GM19328 (cell line): Measurements from ENCODE around the gene ZNF436.
A peak's percentile ranks its signal among the peaks of the same experiment; 100 is the strongest.
"Not testable (repeated sequence)": the region's sequence is repeated elsewhere in the genome, so short reads cannot be mapped to it uniquely, and the experiment has no call there.

Experiments used
- ATAC-seq: cut with Tn5 transposase; IDR thresholded peaks from one replicate; pipeline ENCODE4 v1.9.1; 2021; ENCODE audit warnings: mild to moderate bottlenecking, moderate library complexity; ENCODE audit not compliant: unreplicated experiment

The ZNF436 gene

DNA sequence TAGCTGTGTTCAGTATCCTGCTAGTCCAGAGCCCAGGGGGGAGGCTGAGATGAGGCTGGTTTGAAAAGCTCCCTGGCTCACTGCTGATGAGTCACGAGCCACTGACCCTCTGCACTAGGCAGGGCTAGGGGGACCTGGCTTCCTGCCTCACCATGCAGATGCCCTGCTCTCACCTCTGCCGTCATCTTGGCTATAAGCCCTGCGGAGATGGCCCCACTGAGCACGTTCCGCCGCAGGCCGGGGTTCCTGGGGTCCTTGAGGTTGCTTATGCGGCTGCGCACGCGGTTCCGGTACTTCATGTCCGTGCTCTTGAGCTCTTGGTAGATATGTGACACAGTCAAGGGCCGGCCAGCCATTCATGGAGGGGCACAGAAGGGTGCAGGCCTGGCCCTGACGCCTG, 24.1 kb upstream of the ZNF436 start:
- no peak for ATAC-seq

DNA sequence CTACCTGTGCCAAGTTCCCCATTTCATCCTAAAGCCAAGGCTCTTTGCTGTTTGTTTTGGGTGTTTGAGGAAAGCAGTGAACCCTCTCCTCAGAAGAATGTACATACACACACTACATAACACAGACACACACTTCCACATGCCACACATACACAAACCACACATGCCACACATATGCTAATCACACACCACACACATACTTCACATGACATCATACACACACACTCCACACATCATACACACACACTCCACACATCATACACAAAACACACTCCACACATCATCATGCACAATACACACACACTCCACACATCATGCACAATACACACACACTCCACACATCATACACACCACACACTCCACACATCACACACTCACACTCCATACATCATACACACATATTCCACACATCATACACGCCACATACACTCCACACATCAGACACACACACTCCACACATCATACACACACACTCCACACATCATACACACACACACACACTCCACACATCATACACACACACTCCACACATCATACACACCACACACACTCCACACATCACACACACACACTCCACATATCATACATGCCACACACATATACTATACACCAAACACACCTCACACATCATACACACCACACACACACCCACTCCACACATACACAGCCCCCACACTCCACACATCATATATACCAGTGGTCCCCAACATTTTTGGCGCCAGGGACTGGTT, 22.7 kb upstream of the ZNF436 start:
- no peak for ATAC-seq

DNA sequence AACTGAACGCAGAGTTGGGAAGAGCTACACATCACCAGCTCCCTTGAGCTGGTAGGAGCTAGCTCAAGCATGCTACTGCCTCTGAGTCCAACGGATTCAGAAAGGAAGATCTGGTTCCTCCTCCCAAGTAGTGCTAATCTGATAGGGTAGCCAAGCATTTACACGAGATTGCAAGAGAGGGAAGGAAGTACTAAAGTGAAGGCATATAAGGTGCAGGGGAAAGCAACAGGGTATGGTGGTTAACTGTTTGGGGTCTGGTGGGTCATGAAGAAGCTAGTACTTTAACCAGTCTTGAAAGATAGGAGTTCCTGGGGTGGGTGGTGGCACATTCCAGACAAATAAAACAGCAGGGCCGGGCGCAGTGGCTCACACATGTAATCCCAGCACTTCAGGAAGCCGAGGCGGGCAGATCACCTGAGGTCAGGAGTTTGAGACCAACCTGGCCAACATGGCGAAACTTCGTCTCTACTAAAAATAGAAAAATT, 20.2 kb upstream of the ZNF436 start:
- ATAC-seq, result no peak

DNA sequence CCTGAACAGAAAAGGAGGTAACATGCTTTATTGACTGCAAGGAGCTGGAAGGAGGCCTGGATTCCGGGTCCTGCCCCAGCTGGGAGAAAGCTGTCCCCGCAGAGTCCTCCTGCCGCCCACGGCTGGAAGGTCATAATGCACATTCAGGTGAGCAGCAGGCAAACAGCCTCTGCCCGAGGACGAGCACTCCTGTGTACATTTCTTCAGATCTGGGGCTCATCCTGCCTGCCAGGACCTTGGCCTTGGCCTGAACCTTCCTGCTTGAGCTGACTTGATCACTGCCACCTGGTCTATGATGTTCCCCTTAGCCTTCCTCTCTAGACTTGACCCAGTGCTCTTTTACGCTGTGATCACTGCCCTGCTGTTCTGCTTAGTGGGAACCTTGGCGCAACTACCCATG, 17.9 kb upstream of the ZNF436 start:
- no peak for ATAC-seq

- no peak for ATAC-seq
Observed at GRCh38 chr1:23385119-23385621, 15.5 kb upstream of the ZNF436 start.

- ATAC-seq, result no peak
Observed at GRCh38 chr1:23384312-23385058, 14.8 kb upstream of the ZNF436 start.

- ATAC-seq, result no peak
Observed at GRCh38 chr1:23383577-23384311, 14.1 kb upstream of the ZNF436 start.

DNA sequence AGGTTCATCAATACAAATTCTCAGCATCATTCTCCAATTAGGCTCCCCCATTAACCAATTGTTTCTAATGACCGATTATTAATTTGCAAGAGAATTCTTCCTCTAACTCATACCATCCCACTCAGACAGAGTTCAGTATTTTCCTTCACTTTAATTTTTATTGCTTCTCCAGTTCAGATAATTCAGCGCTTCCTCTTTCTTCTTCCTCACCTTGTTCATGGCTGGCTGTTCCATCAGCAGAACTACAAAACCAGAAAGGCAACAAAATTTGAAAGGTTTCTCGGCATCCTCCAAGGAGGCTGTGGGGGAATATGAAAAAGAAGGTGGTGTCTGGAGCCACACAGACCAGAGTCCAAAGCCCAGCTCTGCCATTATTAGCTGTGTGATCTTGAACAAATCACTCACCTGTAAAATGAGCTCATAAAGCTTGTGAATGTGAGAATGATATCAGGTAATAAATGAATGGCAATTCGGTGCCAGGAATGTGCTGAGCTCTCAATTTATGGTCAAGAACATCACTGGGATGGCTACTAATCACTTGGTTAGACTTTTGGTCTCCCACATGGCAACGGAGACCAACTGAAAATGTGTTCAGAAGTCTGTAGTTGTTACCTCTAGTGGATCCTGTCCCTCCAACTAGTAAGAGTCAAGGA, 11.7 kb upstream of the ZNF436 start:
- no peak for ATAC-seq

DNA sequence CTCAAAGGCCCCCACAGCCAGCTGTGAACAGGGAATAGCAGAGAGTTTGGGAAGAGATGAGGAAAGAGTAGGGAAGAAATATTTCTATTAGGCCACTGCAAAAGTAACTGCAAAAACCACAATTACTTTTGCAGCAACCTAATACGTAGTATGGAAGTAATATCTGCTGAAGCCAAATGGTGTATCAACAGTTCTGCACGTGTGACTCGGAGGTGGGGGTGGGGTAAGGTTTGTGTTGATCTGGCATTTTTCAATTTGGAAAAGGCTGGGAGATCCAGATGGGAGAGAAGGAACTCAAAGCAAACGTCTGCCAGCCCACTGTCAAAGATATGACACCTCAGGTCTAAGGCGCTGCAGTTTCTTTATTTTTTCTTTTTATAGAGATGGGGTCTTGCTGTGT, 11.1 kb upstream of the ZNF436 start:
- ATAC-seq, result no peak

- ATAC-seq, result not testable (repeated sequence)
Observed at GRCh38 chr1:23380236-23380635, 10.6 kb upstream of the ZNF436 start.

DNA sequence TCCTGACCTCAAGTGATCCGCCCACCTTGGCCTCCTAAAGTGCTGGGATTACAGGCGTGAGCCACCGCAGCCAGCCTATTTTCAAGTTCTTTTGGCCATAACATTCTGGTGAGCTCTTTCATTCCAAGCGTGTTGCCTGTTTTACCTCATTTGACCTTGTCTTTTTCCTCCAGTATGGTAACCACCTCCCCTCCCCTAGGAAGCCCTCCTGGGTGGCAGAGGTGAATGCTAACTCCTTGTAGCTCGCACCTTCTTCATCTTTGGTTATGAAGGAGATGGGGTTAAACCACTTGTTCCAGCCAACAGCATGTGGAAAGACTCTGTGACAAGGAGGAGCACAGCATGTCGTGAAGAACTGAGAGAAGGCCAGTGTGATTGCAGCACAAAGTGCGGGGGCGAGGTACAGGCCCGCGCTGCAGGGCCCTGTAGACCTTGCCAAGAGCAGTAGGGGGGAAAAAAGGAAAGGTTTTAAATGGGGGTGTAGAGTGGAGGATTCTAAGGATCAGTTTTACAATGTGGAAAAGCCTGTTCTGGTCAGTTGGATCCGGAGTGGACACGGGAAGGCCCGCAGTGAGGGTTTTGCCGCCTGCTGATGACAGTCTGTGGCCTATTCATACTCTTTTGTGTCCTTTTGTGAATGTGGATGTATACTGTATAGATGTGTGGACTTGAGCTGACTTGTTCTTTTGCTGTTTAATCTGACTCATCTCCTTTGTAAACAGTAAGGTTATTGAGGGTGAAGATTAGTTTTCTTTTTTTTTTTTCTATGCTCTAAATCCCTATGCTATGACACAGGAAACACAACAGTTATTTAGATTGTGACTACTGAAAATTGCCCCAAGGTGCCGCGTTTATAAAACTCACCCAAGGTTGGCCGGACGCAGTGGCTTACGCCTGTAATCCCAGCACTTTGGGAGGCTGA, 7.5 kb upstream of the ZNF436 start:
- no peak for ATAC-seq

DNA sequence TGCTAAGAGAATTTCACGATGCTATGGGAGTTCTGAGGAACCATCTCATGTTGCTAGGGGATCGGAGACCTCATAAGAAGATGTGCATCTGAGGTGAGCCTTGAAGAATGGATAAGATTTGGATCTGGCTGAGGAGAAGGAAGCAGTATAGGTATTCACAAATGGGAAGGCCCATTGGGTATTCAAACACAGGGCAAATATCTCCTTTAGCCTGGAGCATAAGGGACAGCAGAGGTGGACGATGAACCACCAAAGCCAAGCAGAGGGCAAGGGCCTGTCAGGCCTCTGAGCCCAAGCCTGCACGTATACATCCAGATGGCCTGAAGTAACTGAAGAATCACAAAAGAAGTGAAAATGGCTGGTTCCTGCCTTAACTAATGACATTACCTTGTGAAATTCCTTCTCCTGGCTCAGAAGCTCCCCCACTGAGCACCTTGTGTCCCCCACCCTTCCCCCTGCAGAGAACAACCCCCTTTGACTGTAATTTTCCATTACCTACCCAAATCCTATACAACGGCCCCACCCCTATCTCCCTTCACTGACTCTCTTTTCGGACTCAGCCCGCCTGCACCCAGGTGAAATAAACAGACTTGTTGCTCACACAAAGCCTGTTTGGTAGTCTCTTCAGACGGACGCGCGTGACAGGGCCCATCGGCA, 4.6 kb upstream of the ZNF436 start:
- ATAC-seq, result not testable (repeated sequence)

DNA sequence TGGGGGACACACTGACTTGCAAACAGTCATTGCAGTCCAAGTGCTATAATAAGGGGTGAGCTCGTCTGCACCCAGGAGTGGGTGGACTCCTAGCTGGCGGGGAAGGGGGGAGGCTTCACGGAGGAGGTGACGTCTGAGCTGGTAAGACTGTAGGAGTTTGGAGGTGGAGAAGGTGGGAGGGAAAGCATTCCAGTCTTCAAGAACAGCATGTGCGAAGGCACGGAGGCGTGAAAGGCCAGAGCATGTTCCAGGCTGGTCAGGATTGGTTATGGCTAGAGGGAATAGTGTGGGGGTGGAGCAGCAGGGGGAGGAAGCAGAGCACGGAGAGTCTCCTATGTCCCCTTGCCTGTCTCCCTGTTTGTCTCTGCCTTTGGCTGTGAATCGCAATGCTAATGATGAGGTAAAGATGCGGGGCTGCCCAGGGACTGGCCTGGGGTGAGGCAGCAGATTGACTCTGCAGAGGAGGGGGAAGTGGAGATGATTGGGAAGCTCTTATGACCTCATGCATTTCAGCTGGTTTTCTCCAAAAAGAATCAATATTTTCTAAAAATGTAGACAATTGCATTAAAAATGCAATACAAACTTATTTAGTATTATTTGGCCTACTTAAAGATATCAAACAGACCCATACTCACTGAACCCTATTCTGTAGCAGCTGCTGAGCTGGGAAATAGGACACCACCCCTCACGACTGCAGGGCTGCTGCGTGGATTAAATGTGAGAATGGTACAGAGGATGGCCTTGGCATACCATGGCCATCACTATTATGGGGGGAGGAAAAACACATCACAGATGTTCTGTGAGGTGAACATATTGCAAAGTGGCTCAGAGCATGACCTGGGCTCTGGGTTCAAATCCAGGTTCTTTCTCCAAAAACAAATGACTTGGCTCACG, 2.6 kb upstream of the ZNF436 start:
- no peak for ATAC-seq

DNA sequence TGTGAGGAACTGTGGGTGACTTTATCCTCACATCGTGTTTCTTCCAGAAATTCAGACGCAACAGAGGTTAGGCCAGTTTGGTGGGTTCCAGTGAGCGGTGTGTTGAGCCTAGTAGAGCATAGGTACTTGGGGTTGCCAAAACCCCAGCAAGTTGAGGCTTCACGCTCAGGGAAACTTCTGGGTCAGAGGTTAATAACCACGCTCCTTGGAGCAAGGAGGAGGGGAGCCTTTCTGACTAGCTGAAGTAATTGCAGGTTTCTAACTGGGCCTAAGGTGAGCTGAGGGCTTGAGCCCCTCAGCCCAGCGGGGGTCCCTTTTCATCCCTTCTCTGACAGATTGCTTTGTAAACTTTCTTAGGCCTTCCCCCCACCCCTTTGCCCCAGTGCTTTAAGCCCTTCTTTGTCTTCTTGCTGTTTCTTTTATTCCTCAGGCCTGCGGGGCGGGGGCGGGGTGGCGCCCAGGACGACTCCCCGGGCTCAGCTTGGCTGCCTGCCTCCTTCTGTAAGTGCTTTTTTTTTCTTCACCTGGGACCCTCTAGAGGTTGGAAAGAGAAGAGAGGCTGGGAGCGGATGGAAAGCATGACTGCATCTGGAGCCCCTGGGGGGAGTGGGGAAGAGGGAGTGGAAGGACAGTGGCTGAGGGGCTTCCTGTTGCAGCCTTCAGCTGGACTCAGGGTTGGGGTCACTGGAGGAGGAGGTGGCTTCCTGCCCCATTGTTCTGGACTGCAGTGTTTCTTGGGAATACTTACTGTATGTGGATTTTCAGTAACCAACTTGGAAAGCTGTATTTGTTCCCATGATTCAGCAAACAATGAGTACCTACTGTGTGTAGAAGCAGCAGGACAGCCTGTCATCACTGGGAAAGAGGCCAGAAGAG, 1.3 kb upstream of the ZNF436 start:
- ATAC-seq, result no peak

DNA sequence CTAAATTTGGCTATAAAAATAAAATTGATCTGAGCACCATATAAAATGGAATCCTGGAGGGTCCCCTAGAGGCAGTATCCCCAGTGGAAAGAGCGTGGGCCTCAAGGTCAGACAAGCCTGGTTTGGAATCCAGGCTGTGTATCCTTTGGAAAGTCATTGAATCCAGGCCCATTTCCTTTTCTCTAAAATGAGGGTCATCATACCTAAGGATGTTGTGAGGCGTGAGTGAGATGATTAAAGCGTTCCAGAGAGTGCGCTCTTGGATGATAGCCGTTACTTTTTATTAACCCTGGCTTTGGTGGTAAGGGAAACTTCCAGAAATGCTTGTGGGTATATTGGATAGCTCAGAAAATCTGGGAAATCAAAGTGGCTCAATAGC, 683 bp upstream of the ZNF436 start:
- no peak for ATAC-seq

- peak; percentile 62 for ATAC-seq
Observed at GRCh38 chr1:23368562-23369334, 888 bp downstream of the ZNF436 start.
